ENCODE results near the gene JPH4. TPM values are rescaled to one million over a fixed set of nuclear protein-coding genes. Genes with fewer than 3 reads are reported as not detected.

The JPH4 gene
- polyA plus RNA-seq, 1 of the 3 experiments (the other 2 are of a cell fraction) = 8.7 TPM

- CTCF ChIA-PET = interaction anchor here (3.4 kb wide), 1 partner anchor 14 kb away, joined by 17 read pairs; no protein-coding TSS in a partner anchor
- Histone ChIP-seq H2AFZ (ENCODE audit: low read depth) (no peak overlapping the region), H3K36me3 (replicated peaks in 1 of 2; ENCODE audit: control insufficient read depth in 1 of 2, insufficient read depth in 2 of 2, low read length in 1 of 2) (no peaks in the 10 kb centered on the region), H3F3A (replicated peaks; ENCODE audit: insufficient read depth) (no peaks in the 10 kb centered on the region), H4K20me1 (ENCODE audit: insufficient read depth) (no peaks in the 10 kb centered on the region), H3K27me3 (ENCODE audit: insufficient read depth) (no peaks in the 10 kb centered on the region; the same call in 1 of the 2 replicates), H3K4me3 (ENCODE audit: low read depth in 2 of 2, low read length in 1 of 2) (no peak overlapping the region), H3K4me2 (no peak overlapping the region), H3K9me2 (no peaks in the 10 kb centered on the region), H3K27ac (ENCODE audit: low read depth in 2 of 2, low read length in 1 of 2) (no peak overlapping the region), H3K9ac (no peak overlapping the region), H3K4me1 (ENCODE audit: control insufficient read depth in 1 of 2, insufficient read depth in 2 of 2, low read depth in 1 of 2, low read length in 1 of 2) (no peaks in the 10 kb centered on the region), H3K9me3 (no peaks in the 10 kb centered on the region), H3K79me2 (ENCODE audit: insufficient read depth) (no peaks in the 10 kb centered on the region)
- TF ChIP-seq SIN3A (IDR thresholded peaks at IDR 0.05; ENCODE audit: borderline replicate concordance, low read depth, low read length) = no peak
- TF ChIP-seq NRF1 (IDR thresholded peaks at IDR 0.05; ENCODE audit: low read depth, low read length) = no peak
- no peak for TF ChIP-seq TCF12 (IDR thresholded peaks at IDR 0.05)
- no peak for TF ChIP-seq USF2 (IDR thresholded peaks at IDR 0.05; ENCODE audit: borderline replicate concordance, low read depth, low read length)
- POLR2A ChIA-PET = no interaction called here
- DNase-seq = no peak
- 36% methylated on average over 1 of the region's 1 CpG for WGBS (ENCODE audit: low lambda C conversion rate)
Measured at GRCh38 chr14:23617539-23617938, 38.9 kb upstream of the JPH4 start.

- Histone ChIP-seq H3K27ac (ENCODE audit: low read depth in 2 of 2, low read length in 1 of 2) (no peak overlapping the region), H3K27me3 (ENCODE audit: insufficient read depth) (no peaks in the 10 kb centered on the region; the same call in 1 of the 2 replicates), H3K36me3 (replicated peaks in 1 of 2; ENCODE audit: control insufficient read depth in 1 of 2, insufficient read depth in 2 of 2, low read length in 1 of 2) (no peaks in the 10 kb centered on the region), H3K4me1 (ENCODE audit: control insufficient read depth in 1 of 2, insufficient read depth in 2 of 2, low read depth in 1 of 2, low read length in 1 of 2) (no peaks in the 10 kb centered on the region), H4K20me1 (ENCODE audit: insufficient read depth) (no peaks in the 10 kb centered on the region), H3K9ac (no peak overlapping the region), H3K4me3 (ENCODE audit: low read depth in 2 of 2, low read length in 1 of 2) (no peak overlapping the region), H3K4me2 (no peak overlapping the region), H3F3A (replicated peaks; ENCODE audit: insufficient read depth) (no peaks in the 10 kb centered on the region), H2AFZ (ENCODE audit: low read depth) (no peak overlapping the region), H3K79me2 (ENCODE audit: insufficient read depth) (no peaks in the 10 kb centered on the region), H3K9me3 (no peaks in the 10 kb centered on the region), H3K9me2 (no peaks in the 10 kb centered on the region)
- ChIA-PET POLR2A (no interaction called here), CTCF (interaction anchor here (1.0 to 3.4 kb wide), 3 partner anchors 16 to 295 kb away, joined by 4 to 17 read pairs (median 4); no protein-coding TSS in a partner anchor)
- WGBS (ENCODE audit: low lambda C conversion rate) = 20% methylated on average over 5 of the region's 5 CpGs
- no peak for TF ChIP-seq EP300 (IDR thresholded peaks at IDR 0.05; ENCODE audit: borderline replicate concordance in 1 of 2, low read depth in 1 of 2, low read length in 1 of 2)
- TF ChIP-seq NFIC (IDR thresholded peaks at IDR 0.05; ENCODE audit: borderline replicate concordance) = no peak
- no peak for DNase-seq
Measured at GRCh38 chr14:23615856-23616255, 37.3 kb upstream of the JPH4 start.

GRCh38 chr14:23614395-23614828 is 35.8 kb upstream of the JPH4 start:
- no peaks in the 10 kb centered on the region for H3K4me1 ChIP-seq (ENCODE audit: control insufficient read depth in 1 of 2, insufficient read depth in 2 of 2, low read depth in 1 of 2, low read length in 1 of 2)
- CTCF ChIA-PET = interaction anchor here (1.2 to 4.8 kb wide), 3 partner anchors 18 to 296 kb away, joined by 3 to 38 read pairs (median 4); no protein-coding TSS in a partner anchor
- no peak for TF ChIP-seq MEF2A (IDR thresholded peaks at IDR 0.05; ENCODE audit: borderline replicate concordance, low read depth)
- TF ChIP-seq PBX3 (IDR thresholded peaks at IDR 0.05) = no peak
- TF ChIP-seq RXRA (IDR thresholded peaks at IDR 0.05; ENCODE audit: borderline replicate concordance, low read depth) = no peak
- TF ChIP-seq ELF1 (IDR thresholded peaks at IDR 0.05) = no peak
- TF ChIP-seq CTCF (IDR thresholded peaks at IDR 0.05) = no peak
- no peak for TF ChIP-seq FOXM1 (IDR thresholded peaks at IDR 0.05; ENCODE audit: low read depth)
- no peak for TF ChIP-seq SIN3A (IDR thresholded peaks at IDR 0.05; ENCODE audit: borderline replicate concordance, low read depth, low read length)
- TF ChIP-seq TEAD4 (IDR thresholded peaks at IDR 0.05; ENCODE audit: borderline replicate concordance, insufficient read depth) = no peak
- TF ChIP-seq, protein P1, sequence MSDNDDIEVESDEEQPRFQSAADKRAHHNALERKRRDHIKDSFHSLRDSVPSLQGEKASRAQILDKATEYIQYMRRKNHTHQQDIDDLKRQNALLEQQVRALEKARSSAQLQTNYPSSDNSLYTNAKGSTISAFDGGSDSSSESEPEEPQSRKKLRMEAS (IDR thresholded peaks at IDR 0.05; ENCODE audit: low read depth) = no peak
- TF ChIP-seq CHD2 (IDR thresholded peaks at IDR 0.05; ENCODE audit: low read length, partially characterized antibody) = no peak
- TF ChIP-seq EP300 (IDR thresholded peaks at IDR 0.05; ENCODE audit: borderline replicate concordance in 1 of 2, low read depth in 1 of 2, low read length in 1 of 2) = no peak
- TF ChIP-seq POLR2AphosphoS5 (IDR thresholded peaks at IDR 0.05; ENCODE audit: low read depth, low read length) = no peak
- TF ChIP-seq, protein P2, sequence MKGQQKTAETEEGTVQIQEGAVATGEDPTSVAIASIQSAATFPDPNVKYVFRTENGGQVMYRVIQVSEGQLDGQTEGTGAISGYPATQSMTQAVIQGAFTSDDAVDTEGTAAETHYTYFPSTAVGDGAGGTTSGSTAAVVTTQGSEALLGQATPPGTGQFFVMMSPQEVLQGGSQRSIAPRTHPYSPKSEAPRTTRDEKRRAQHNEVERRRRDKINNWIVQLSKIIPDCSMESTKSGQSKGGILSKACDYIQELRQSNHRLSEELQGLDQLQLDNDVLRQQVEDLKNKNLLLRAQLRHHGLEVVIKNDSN (IDR thresholded peaks at IDR 0.05; ENCODE audit: borderline replicate concordance, low read depth) = no peak
- TF ChIP-seq GATA2 (CRISPR knock-in tag; IDR thresholded peaks at IDR 0.05) = no peak

More at GRCh38 chr14:23614395-23614828, 35.8 kb upstream of the JPH4 start:
- no peak overlapping the region for H3K4me2 ChIP-seq
- H3K36me3 ChIP-seq (replicated peaks in 1 of 2; ENCODE audit: control insufficient read depth in 1 of 2, insufficient read depth in 2 of 2, low read length in 1 of 2) = no peaks in the 10 kb centered on the region
- H3K79me2 ChIP-seq (ENCODE audit: insufficient read depth) = no peaks in the 10 kb centered on the region
- no peaks in the 10 kb centered on the region for H3F3A ChIP-seq (replicated peaks; ENCODE audit: insufficient read depth)
- no peaks in the 10 kb centered on the region for H4K20me1 ChIP-seq (ENCODE audit: insufficient read depth)
- H3K9ac ChIP-seq = no peak overlapping the region
- no peak overlapping the region for H2AFZ ChIP-seq (ENCODE audit: low read depth)
- no peak overlapping the region for H3K4me3 ChIP-seq (ENCODE audit: low read depth in 2 of 2, low read length in 1 of 2)
- POLR2A ChIA-PET = no interaction called here
- no peak overlapping the region for H3K27ac ChIP-seq (ENCODE audit: low read depth in 2 of 2, low read length in 1 of 2)
- H3K9me2 ChIP-seq = no peaks in the 10 kb centered on the region
- DNase-seq = no peak
- no peaks in the 10 kb centered on the region for H3K9me3 ChIP-seq
- H3K27me3 ChIP-seq (ENCODE audit: insufficient read depth) = peaks cover 8% of the 10 kb centered on the region; the same call in 1 of the 2 replicates
- 0% methylated on average over 2 of the region's 2 CpGs for WGBS (ENCODE audit: low lambda C conversion rate)
